Lower lobe of right lung (tissue), 2 donors: ENCODE results near the gene TICRR. TPM values are rescaled to one million over a fixed set of nuclear protein-coding genes. Genes with fewer than 3 reads are reported as not detected.

Experiments
- ATAC-seq, 2 donors: fragments of 200-7000 bp; cut with Tn5 transposase; one replicate each; pipeline ENCODE4 v1.9.1; 2020 to 2022; ENCODE audit warnings: mild to moderate bottlenecking in 2 of 2, moderate library complexity in 2 of 2
- DNase-seq: peaks from one replicate; pipeline ENCODE4 v3.0.0-alpha.2; 2020
- H3K27ac ChIP-seq: fragments of 200-600 bp; one replicate; pipeline ENCODE4 v1.8.0; 2022
- H3K27me3 ChIP-seq: fragments of 200-600 bp; one replicate; pipeline ENCODE4 v1.8.0; 2022; ENCODE audit warnings: low read depth
- H3K36me3 ChIP-seq: fragments of 200-600 bp; one replicate; pipeline ENCODE4 v1.8.0; 2022; ENCODE audit warnings: mild to moderate bottlenecking
- H3K4me1 ChIP-seq: fragments of 200-600 bp; one replicate; pipeline ENCODE4 v1.8.0; 2022
- H3K4me3 ChIP-seq: fragments of 200-600 bp; one replicate; pipeline ENCODE4 v1.8.0; 2022; ENCODE audit warnings: mild to moderate bottlenecking
- H3K9me3 ChIP-seq: fragments of 200-600 bp; one replicate; pipeline ENCODE4 v1.8.0; 2022
- intact Hi-C: fragments of 100-400 bp; cut with DNase I; formaldehyde crosslinking; loops from one replicate; pipeline ENCODE4 v1.11.0; 2022
- total RNA-seq: library from RNA; stranded (reverse); fragmentation: NEBNext Ultra II Directional; extraction: Animal tissue kit (Norgen Biotek cat#: 25700); gene quantifications from one replicate; pipeline ENCODE4 v1.2.1, GENCODE V29; 2021
- TF ChIP-seq, protein P1 (sequence below): fragments of 200-600 bp; IDR thresholded peaks from one replicate; pipeline ENCODE4 v1.8.0; 2022; ENCODE audit warnings: antibody characterized with exemption, mild to moderate bottlenecking
- donor health status: DM: no; HTN: yes; CAD: no; lungs with severe emphysema.

The TICRR gene
- total RNA-seq, 1 donor from 2014 or later: 0.32 TPM

DNA sequence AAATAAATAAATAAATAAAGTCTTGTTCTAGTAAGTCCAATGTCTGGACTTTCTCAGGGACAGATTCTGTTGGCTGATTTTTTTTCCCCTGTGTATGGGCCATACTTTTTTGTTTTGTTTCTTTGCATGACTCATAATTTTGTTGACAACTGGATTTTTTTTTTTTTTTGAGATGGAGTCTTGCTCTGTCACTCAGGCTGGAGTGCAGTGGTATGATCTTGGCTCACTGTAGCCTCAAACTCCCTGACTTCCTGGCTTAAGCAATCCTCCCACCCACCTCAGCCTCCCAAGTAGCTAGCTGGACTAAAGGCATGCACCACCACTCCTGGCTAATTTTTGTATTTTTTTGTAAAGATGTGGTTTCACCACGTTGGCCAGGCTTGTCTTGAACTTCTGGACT lies 38.9 kb downstream of the TICRR start:
- DNase-seq (no peak), ATAC-seq (no peak)
- H3K27me3 ChIP-seq: no peaks in the 10 kb centered on the region
- intact Hi-C loops: no loop called here
- H3K36me3 ChIP-seq: no peaks in the 10 kb centered on the region
- no peaks in the 10 kb centered on the region for H3K4me1 ChIP-seq
- TF ChIP-seq, protein P1, sequence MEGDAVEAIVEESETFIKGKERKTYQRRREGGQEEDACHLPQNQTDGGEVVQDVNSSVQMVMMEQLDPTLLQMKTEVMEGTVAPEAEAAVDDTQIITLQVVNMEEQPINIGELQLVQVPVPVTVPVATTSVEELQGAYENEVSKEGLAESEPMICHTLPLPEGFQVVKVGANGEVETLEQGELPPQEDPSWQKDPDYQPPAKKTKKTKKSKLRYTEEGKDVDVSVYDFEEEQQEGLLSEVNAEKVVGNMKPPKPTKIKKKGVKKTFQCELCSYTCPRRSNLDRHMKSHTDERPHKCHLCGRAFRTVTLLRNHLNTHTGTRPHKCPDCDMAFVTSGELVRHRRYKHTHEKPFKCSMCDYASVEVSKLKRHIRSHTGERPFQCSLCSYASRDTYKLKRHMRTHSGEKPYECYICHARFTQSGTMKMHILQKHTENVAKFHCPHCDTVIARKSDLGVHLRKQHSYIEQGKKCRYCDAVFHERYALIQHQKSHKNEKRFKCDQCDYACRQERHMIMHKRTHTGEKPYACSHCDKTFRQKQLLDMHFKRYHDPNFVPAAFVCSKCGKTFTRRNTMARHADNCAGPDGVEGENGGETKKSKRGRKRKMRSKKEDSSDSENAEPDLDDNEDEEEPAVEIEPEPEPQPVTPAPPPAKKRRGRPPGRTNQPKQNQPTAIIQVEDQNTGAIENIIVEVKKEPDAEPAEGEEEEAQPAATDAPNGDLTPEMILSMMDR: no peak
- no peak overlapping the region for H3K27ac ChIP-seq
- no peak overlapping the region for H3K4me3 ChIP-seq
- peaks cover 11% of the 10 kb centered on the region for H3K9me3 ChIP-seq

DNA sequence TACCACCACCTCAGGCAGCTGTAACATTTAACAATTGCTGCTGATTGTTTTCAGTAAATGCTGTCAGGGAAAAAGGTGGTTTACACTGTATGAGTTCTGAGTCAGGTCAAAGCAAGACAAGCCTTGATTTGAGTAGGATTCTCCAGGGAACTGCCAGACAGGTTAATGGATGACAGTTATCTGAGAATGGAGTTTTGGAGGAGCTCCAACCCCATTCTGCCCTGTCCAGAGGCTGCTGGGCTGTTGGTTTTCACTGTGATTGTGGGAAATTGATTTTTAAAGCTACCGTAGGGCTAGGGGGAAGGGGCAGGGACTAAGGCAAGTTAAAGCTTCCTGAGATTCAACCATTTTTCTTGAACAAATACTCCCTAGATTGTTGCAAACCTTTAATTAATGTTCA lies 39.9 kb downstream of the TICRR start:
- ATAC-seq: no peak
- Histone ChIP-seq H3K4me3 (no peak overlapping the region), H3K9me3 (peaks cover 11% of the 10 kb centered on the region), H3K36me3 (no peaks in the 10 kb centered on the region), H3K27ac (no peak overlapping the region), H3K27me3 (no peaks in the 10 kb centered on the region), H3K4me1 (no peaks in the 10 kb centered on the region)
- no peak for DNase-seq
- TF ChIP-seq, protein P1: no peak
- intact Hi-C loops: no loop called here

DNA sequence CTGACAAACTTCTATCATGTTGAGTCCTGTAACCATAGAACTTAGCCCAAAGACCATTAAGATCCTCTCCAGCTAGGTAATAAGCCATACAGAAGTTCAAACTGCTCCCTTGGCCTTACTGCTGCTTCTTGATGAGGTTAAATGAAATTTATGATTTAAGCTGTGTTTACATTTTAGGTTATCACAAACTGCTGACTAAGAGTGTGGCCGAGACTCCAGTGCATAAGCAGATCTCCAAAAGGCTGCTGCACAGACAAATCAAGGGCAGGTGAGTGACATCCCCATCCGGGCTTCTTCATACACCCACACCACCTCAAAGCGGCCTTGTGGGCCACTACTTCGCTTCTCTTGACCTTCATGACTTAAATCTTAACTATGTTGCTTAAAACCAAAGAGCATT lies 41.0 kb downstream of the TICRR start:
- H3K4me1 ChIP-seq: no peaks in the 10 kb centered on the region
- H3K4me3 ChIP-seq: no peak overlapping the region
- intact Hi-C loops: no loop called here
- TF ChIP-seq, protein P1: no peak
- H3K27me3 ChIP-seq: no peaks in the 10 kb centered on the region
- H3K27ac ChIP-seq: no peak overlapping the region
- no peaks in the 10 kb centered on the region for H3K36me3 ChIP-seq
- DNase-seq (no peak), ATAC-seq (no peak)
- H3K9me3 ChIP-seq: peaks cover 11% of the 10 kb centered on the region

DNA sequence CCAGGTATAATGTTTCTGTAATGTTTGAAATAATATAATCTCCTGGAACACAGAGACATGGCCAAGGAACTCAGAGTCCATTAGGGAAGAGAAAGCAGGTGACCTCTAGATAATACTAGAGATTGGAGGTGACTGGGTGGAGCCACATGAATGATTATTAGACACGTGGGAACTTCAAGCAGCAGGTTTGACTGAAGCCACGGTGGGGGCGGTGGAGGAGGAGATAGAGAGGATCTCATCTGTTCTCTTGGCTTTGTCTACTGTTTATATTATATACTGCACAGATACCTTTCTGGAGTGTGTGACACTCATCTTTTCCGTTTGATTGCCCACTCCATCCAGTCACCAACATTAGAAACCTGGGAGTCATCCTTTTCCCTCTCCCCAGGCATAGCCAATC lies 46.3 kb downstream of the TICRR start:
- no peak overlapping the region for H3K27ac ChIP-seq
- H3K9me3 ChIP-seq: no peaks in the 10 kb centered on the region
- ATAC-seq (no peak), DNase-seq (no peak)
- no peaks in the 10 kb centered on the region for H3K36me3 ChIP-seq
- no peaks in the 10 kb centered on the region for H3K4me1 ChIP-seq
- H3K4me3 ChIP-seq: no peak overlapping the region
- TF ChIP-seq, protein P1: no peak
- intact Hi-C loops: no loop called here
- H3K27me3 ChIP-seq: no peaks in the 10 kb centered on the region

DNA sequence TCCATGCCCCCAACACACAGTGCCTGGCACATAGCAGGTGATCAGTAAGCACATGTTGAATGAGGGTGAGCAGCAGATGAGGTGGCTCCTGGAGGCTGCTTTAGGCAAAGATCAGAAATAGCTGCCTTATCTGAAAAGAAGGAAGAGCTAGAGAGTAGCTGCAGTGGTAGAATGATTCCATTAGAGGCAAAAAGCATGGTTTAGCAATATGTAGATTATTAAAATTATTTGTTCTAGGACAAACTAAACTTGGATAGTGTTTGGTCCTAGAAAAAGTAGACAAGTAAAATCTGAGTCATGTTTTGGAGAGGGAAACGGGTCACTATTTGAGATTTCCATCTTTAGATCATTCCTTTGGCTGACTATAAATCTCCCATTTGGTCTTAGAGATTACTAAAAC lies 47.9 kb downstream of the TICRR start:
- Histone ChIP-seq H3K4me3 (no peak overlapping the region), H3K9me3 (no peaks in the 10 kb centered on the region), H3K4me1 (no peaks in the 10 kb centered on the region), H3K27ac (no peak overlapping the region), H3K27me3 (no peaks in the 10 kb centered on the region), H3K36me3 (peaks cover under 1% of the 10 kb centered on the region)
- ATAC-seq (no peak), DNase-seq (no peak)
- TF ChIP-seq, protein P1: no peak
- intact Hi-C loops: no loop called here

DNA sequence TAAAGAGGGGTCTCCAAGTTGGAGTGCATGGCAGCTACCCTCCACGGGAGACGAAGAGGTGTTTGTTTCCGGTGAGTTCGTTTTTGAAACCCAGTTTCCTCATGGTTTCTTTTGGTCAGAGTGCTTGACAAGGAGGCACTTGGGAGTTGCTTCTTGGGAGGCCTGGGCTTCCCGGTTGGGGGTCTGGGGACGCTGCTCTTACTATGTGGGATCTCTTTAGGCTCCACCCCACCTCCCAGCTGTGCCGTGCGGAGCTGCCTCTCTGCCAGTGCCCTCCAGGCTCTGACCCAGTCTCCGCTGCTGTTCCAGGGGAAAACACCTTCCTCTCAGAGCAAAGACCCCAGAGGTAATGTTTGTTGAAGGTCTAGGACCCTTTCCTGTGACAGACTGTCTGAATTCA lies 50.4 kb downstream of the TICRR start:
- H3K4me1 ChIP-seq: no peaks in the 10 kb centered on the region
- intact Hi-C loops: no loop called here
- no peaks in the 10 kb centered on the region for H3K27me3 ChIP-seq
- peaks cover 19% of the 10 kb centered on the region for H3K36me3 ChIP-seq
- ATAC-seq (no peak), DNase-seq (no peak)
- no peaks in the 10 kb centered on the region for H3K9me3 ChIP-seq
- TF ChIP-seq, protein P1: no peak
- no peak overlapping the region for H3K27ac ChIP-seq
- no peak overlapping the region for H3K4me3 ChIP-seq
